LNCaP clone FGC (cell line): Measurements from ENCODE around the gene CLSTN2.

Source experiments
- DNase-seq: peaks from one replicate; pipeline ENCODE4 v3.0.0-alpha.2; 2011; ENCODE audit warnings: low read depth
- H3K4me3 ChIP-seq: 2 replicates; pipeline ENCODE4 v1.5.1; 2011; ENCODE audit warnings: mild to moderate bottlenecking, low read depth, low read length, control low read depth
- CTCF ChIP-seq: IDR thresholded peaks from 2 replicates; pipeline ENCODE4 v1.5.1; 2012; ENCODE audit warnings: mild to moderate bottlenecking; ENCODE audit not compliant: control insufficient read depth, insufficient read depth; ENCODE audit errors: extremely low read depth

The CLSTN2 gene

GRCh38 chr3:140501770-140502364 is 566.9 kb downstream of the CLSTN2 start:
- DNase-seq: no peak
- no peak overlapping the region for H3K4me3 ChIP-seq
- TF ChIP-seq CTCF: no peak

- H3K4me3 ChIP-seq: no peak overlapping the region
- DNase-seq: no peak
- no peak for TF ChIP-seq CTCF
Observed at GRCh38 chr3:140505213-140505612, 570.2 kb downstream of the CLSTN2 start.

GRCh38 chr3:140505876-140506275 is 570.9 kb downstream of the CLSTN2 start:
- H3K4me3 ChIP-seq: no peak overlapping the region
- no peak for DNase-seq
- no peak for TF ChIP-seq CTCF

GRCh38 chr3:140508550-140508949 is 573.6 kb downstream of the CLSTN2 start:
- no peak for TF ChIP-seq CTCF
- no peak for DNase-seq

DNA sequence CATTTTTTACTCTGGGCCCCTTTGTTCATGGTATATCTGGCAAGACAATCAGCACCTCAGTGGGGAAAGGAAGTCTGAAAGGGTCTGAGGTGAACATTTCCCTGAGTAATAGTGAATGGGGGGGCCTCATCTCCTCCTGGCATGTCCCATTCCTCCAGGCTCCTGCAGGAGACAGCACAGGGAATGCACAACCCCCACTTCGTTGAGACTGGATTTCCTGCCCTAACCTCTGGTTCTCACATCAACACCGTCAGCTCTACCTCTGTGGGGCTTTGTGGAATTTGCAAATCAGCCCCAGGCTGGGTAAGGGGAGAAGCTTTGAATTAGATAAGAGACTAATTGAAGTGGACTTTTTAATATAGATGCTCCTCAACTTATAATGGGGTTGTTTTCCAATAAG is 574.5 kb downstream of the CLSTN2 start:
- no peak for DNase-seq
- H3K4me3 ChIP-seq: no peak overlapping the region
- no peak for TF ChIP-seq CTCF

More at GRCh38 chr3:140508550-140508949, 573.6 kb downstream of the CLSTN2 start:
- no peak overlapping the region for H3K4me3 ChIP-seq

GRCh38 chr3:140510303-140510861 is 575.4 kb downstream of the CLSTN2 start:
- no peak for DNase-seq
- no peak overlapping the region for H3K4me3 ChIP-seq
- no peak for TF ChIP-seq CTCF

GRCh38 chr3:140521751-140522445 is 586.9 kb downstream of the CLSTN2 start:
- TF ChIP-seq CTCF: no peak
- no peak overlapping the region for H3K4me3 ChIP-seq
- DNase-seq: no peak
